Omental fat pad (tissue), 4 donors: ENCODE data around the gene ZNF277. TPM values are rescaled to one million over a fixed set of nuclear protein-coding genes. Genes with fewer than 3 reads are reported as not detected.
"Not testable (repeated sequence)": the region's sequence is repeated elsewhere in the genome, so short reads cannot be mapped to it uniquely, and the experiment has no call there.

ENCODE experiments used
- ATAC-seq: fragments of 150-250 bp; one replicate; pipeline ENCODE4 v1.9.1; 2016; ENCODE audit warnings: mild to moderate bottlenecking, moderate library complexity; ENCODE audit not compliant: low FRiP score
- DNase-seq: peaks from one replicate; pipeline ENCODE4 v3.0.0-alpha.2; 2019; ENCODE audit warnings: low spot score
- total RNA-seq, 4 donors: library from RNA; depleted of rRNA; stranded (reverse); fragments of >200 nt; gene quantifications; one replicate each; pipeline ENCODE4 v1.1.0, GENCODE V29; 2016
- TF ChIP-seq, protein P1 (sequence below), 3 donors: fragments of 450-650 bp; IDR thresholded peaks; one replicate each; pipeline ENCODE4 v1.5.1; 2016 to 2017; ENCODE audit warnings: antibody characterized with exemption in 3 of 3, mild to moderate bottlenecking in 3 of 3, moderate library complexity in 2 of 3

Gene ZNF277
- total RNA-seq, 4 donors from 2014 or later: 15.9 to 24.9 (median 19.3) TPM

DNA sequence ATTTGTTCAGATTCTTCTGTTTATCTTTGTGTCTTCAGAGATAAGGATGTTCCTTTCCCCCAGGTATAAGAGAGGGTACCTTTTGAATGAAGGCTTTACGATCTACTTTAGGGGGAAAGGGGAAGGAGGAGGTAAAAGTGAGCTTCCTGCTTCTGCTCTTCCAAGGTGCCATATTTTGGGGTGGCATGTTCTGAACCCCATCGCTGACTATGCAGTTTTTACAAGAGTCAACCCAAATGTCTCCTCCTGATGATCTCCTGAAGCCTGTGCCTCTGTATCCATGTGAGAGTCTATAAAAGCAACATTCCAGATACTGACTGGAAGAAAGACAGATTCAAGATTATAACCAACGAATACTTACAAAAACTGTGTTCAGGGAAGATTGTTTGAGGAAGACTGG lies 102.5 kb downstream of the ZNF277 start:
- DNase-seq (no peak), ATAC-seq (no peak)
- TF ChIP-seq, protein P1, sequence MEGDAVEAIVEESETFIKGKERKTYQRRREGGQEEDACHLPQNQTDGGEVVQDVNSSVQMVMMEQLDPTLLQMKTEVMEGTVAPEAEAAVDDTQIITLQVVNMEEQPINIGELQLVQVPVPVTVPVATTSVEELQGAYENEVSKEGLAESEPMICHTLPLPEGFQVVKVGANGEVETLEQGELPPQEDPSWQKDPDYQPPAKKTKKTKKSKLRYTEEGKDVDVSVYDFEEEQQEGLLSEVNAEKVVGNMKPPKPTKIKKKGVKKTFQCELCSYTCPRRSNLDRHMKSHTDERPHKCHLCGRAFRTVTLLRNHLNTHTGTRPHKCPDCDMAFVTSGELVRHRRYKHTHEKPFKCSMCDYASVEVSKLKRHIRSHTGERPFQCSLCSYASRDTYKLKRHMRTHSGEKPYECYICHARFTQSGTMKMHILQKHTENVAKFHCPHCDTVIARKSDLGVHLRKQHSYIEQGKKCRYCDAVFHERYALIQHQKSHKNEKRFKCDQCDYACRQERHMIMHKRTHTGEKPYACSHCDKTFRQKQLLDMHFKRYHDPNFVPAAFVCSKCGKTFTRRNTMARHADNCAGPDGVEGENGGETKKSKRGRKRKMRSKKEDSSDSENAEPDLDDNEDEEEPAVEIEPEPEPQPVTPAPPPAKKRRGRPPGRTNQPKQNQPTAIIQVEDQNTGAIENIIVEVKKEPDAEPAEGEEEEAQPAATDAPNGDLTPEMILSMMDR (IDR thresholded peaks at IDR 0.05): no peak

DNA sequence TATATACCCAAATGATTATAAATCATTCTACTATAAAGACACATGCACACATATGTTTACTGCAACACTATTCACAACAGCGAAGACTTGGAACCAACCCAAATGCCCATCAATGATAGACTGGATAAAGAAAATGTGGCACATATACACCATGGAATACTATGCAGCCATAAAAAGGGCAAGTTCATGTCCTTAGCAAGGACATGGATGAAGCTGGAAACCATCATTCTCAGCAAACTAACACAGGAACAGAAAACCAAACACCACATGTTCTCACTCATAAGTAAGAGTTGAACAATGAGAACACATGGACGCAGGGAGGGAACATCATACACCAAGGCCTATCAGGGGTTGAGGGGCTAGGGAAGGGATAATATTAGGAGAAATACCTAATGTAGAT lies 110.3 kb downstream of the ZNF277 start:
- not testable (repeated sequence) for DNase-seq, ATAC-seq

DNA sequence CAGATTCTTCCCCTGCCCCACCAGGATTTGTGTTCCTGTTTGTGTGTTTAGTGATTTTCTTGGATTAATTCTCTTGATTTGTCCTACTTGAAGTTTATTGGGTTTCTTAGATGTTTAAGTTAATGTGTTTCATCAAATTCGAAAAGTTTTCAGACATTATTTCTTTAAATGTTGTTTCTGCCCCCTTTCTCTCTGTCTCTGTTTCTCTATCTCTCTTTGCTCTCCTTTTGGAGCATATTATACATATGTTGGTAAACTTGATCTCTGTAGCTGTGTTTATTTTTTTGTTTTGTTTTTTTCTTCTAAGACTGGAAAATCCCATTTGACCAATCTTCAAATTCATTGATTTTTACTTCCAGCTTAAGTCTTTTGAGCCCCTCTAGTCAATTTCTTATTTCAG lies 115.6 kb downstream of the ZNF277 start:
- DNase-seq (no peak), ATAC-seq (no peak)
- TF ChIP-seq, protein P1 (IDR thresholded peaks at IDR 0.05): no peak

DNA sequence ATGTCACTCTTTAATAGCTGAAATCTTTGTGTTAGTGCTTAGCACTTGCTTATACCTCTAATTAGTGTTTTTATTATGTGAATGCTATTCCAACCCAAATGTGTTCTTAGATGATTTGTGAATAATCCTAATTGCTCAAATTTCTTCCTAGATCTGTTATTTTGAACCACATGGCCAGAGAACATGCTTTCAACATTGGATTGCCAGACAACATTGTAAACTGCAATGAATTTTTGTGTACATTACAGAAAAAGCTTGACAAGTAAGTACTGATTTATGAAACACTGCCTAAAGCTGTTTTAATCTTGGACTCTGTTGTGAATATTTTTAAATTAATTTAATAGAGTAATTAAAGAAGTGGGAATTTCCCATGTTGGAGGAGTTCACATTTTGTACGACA lies 121.1 kb downstream of the ZNF277 start:
- TF ChIP-seq, protein P1 (IDR thresholded peaks at IDR 0.05): no peak
- ATAC-seq (no peak), DNase-seq (no peak)

DNA sequence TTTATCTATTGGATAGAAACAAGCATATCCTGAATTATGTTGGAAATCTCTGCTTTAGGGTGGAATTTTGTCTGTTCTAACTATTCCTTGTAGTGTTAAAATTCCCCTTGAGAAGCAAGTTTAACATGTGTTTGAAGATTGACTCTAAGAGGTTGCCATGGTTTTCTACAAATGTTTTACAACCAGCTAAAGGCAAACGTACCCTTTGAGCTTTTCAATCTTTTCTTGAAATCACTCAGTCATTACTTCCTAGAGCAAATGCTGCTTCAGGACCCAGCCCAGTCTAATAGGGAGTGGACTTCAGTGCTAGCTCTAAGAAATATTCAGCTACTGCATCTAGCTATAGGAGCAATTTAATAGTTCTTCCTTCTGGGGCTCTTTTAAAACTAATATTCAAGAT lies 125.0 kb downstream of the ZNF277 start:
- DNase-seq (no peak), ATAC-seq (no peak)
- TF ChIP-seq, protein P1 (IDR thresholded peaks at IDR 0.05): no peak

DNA sequence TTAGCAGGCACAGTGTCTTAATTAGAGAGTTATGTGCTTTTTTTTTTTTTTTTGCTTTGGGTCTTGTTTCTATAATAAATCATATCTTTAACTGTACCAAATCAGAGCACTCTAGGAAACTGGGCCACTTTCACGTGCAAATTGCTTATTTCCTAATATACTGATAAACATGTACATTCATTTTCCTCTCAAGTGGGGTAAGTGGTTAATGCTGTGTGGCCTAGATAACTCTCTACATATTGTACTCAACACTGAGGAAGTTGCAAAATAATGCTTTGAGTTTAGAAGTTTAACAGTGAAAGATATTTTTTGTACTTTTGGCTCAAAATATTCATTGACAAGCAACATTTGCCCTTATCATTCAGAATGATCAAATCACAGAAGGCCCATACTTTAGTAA lies 127.9 kb downstream of the ZNF277 start:
- TF ChIP-seq, protein P1 (IDR thresholded peaks at IDR 0.05): no peak
- ATAC-seq: no peak

DNA sequence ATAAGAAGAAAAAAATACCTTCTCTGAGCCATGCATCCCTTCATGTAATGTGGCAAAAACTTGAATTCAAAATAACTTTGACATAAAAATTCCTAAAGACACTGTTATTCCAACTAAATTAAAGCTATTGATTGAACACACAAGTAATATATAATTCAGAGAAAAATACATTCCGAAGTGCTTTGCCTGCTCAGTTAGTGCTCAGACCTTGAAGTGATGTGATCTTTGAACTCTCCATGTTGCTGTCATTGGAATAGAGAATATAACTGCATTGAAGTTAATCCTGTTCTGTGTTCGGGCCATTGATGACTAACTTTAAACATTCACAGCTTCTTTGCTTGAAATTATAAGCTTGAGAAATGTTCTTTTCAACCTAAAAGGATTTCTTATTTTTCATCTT lies 129.8 kb downstream of the ZNF277 start:
- ATAC-seq: no peak
- TF ChIP-seq, protein P1 (IDR thresholded peaks at IDR 0.05): no peak
- DNase-seq: no peak

More for the DNA sequence above, 127.9 kb downstream of the ZNF277 start:
- no peak for DNase-seq
